Type B pancreatic cell (in vitro differentiated cells): ENCODE results near the gene ALOX15B. TPM values are rescaled to one million over a fixed set of nuclear protein-coding genes. Genes with fewer than 3 reads are reported as not detected.
A peak's percentile ranks its signal among the peaks of the same experiment; 100 is the strongest.

Experiments
- DNase-seq: peaks from one replicate; pipeline ENCODE4 v3.0.0; 2021; ENCODE audit warnings: mixed read lengths; ENCODE audit not compliant: unreplicated experiment; ENCODE audit errors: extremely low spot score
- H3K27ac Mint-ChIP-seq: 2 replicates; pipeline ENCODE4 v1.8.0; 2021; ENCODE audit warnings: mild to moderate bottlenecking, mixed read lengths
- H3K27me3 Mint-ChIP-seq: 2 replicates; pipeline ENCODE4 v1.8.0; 2021; ENCODE audit warnings: mixed read lengths
- H3K36me3 Mint-ChIP-seq: 2 replicates; pipeline ENCODE4 v1.8.0; 2021; ENCODE audit warnings: mixed read lengths
- H3K4me1 Mint-ChIP-seq: one replicate; pipeline ENCODE4 v1.8.0; 2021; ENCODE audit warnings: mixed read lengths; ENCODE audit not compliant: unreplicated experiment
- H3K4me3 Mint-ChIP-seq: 2 replicates; pipeline ENCODE4 v1.8.0; 2021; ENCODE audit warnings: mild to moderate bottlenecking, mixed read lengths
- H3K9me3 Mint-ChIP-seq: 2 replicates; pipeline ENCODE4 v1.8.0; 2021; ENCODE audit warnings: mixed read lengths
- total RNA-seq: library from RNA; stranded (reverse); gene quantifications from 2 replicates; pipeline ENCODE4 v1.2.1, GENCODE V29; 2021; ENCODE audit warnings: low replicate concordance
- TF ChIP-seq, protein P1 (sequence below): fragments of 200-600 bp; sonication (generic); conservative IDR thresholded peaks from 2 replicates; pipeline ENCODE4 v1.5.0; 2021; ENCODE audit warnings: antibody characterized with exemption, mild to moderate bottlenecking

ALOX15B gene
- total RNA-seq, 1 donor from 2014 or later: not detected

DNA sequence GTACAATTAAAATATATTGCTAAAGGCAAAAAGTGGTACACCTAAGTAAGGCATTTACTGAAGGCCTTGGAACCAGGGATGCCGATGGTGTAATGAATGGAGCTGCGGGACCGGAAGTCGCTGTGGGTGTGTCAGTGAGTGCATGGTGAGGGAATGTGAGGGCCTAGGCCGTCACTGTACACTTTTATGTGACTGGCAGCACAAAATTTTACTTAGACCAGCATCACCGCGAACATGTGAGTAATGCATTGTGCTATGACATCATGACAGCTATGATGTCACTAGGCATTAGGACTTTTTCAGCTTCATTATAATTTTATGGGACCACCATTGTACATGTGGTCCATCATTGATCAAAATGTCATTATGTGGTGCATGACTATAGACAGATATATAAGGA, 14.7 kb downstream of the ALOX15B start:
- H3K4me1 Mint-ChIP-seq: peaks cover 10% of the 10 kb centered on the region
- TF ChIP-seq, protein P1, sequence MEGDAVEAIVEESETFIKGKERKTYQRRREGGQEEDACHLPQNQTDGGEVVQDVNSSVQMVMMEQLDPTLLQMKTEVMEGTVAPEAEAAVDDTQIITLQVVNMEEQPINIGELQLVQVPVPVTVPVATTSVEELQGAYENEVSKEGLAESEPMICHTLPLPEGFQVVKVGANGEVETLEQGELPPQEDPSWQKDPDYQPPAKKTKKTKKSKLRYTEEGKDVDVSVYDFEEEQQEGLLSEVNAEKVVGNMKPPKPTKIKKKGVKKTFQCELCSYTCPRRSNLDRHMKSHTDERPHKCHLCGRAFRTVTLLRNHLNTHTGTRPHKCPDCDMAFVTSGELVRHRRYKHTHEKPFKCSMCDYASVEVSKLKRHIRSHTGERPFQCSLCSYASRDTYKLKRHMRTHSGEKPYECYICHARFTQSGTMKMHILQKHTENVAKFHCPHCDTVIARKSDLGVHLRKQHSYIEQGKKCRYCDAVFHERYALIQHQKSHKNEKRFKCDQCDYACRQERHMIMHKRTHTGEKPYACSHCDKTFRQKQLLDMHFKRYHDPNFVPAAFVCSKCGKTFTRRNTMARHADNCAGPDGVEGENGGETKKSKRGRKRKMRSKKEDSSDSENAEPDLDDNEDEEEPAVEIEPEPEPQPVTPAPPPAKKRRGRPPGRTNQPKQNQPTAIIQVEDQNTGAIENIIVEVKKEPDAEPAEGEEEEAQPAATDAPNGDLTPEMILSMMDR: no peak
- no peaks in the 10 kb centered on the region for H3K36me3 Mint-ChIP-seq
- no peaks in the 10 kb centered on the region for H3K9me3 Mint-ChIP-seq
- H3K27me3 Mint-ChIP-seq: peaks cover 48% of the 10 kb centered on the region
- no peak overlapping the region for H3K4me3 Mint-ChIP-seq
- no peak for DNase-seq
- no peak overlapping the region for H3K27ac Mint-ChIP-seq

DNA sequence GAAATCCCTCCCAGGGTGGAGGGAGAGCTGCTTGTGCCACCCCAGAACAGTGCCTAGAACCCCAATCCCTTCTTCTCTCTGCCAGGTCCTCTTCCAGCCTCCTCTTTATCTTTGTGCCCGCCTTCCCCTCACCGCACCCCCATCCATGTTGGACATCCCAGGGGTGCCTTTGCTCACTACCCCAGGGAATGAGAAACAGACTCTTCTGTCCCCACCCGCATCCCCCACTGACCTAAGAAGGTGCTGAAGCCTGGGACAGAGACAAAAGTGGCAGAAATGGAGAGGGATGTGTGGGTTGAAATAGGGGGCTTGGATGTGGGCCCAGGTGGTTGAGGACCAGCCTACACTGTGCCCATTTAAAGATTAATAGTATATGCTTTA, 17.0 kb downstream of the ALOX15B start:
- Mint-ChIP-seq H3K27ac (no peak overlapping the region), H3K4me1 (peaks cover 14% of the 10 kb centered on the region), H3K9me3 (no peaks in the 10 kb centered on the region), H3K4me3 (no peak overlapping the region), H3K36me3 (no peaks in the 10 kb centered on the region), H3K27me3 (peaks cover 59% of the 10 kb centered on the region)
- TF ChIP-seq, protein P1: no peak
- no peak for DNase-seq

GRCh38 chr17:8056232-8056975, 17.5 kb downstream of the ALOX15B start:
- Mint-ChIP-seq H3K36me3 (no peaks in the 10 kb centered on the region), H3K4me1 (peaks cover 14% of the 10 kb centered on the region), H3K4me3 (peak overlapping the region; percentile 35), H3K27ac (peak overlapping the region; percentile 27), H3K9me3 (no peaks in the 10 kb centered on the region), H3K27me3 (peaks cover 63% of the 10 kb centered on the region)
- TF ChIP-seq, protein P1: no peak
- no peak for DNase-seq

- peaks cover 14% of the 10 kb centered on the region for H3K4me1 Mint-ChIP-seq
- H3K27me3 Mint-ChIP-seq: peaks cover 65% of the 10 kb centered on the region
- TF ChIP-seq, protein P1: no peak
Measured at GRCh38 chr17:8056976-8057625, 18.2 kb downstream of the ALOX15B start.

GRCh38 chr17:8057691-8058114, 18.8 kb downstream of the ALOX15B start:
- Mint-ChIP-seq H3K9me3 (no peaks in the 10 kb centered on the region), H3K27me3 (peaks cover 71% of the 10 kb centered on the region), H3K4me1 (peaks cover 17% of the 10 kb centered on the region), H3K27ac (no peak overlapping the region), H3K4me3 (peak overlapping the region; percentile 40), H3K36me3 (no peaks in the 10 kb centered on the region)
- DNase-seq: peak; percentile 68
- TF ChIP-seq, protein P1: peak; percentile 86

More at GRCh38 chr17:8056976-8057625, 18.2 kb downstream of the ALOX15B start:
- Mint-ChIP-seq H3K9me3 (no peaks in the 10 kb centered on the region), H3K36me3 (no peaks in the 10 kb centered on the region), H3K27ac (peak overlapping the region; percentile 27), H3K4me3 (peak overlapping the region; percentile 35)
- no peak for DNase-seq
